ENCODE data around the gene DYNLRB1. TPM values are rescaled to one million over a fixed set of nuclear protein-coding genes. Genes with fewer than 3 reads are reported as not detected.

The DYNLRB1 gene
- total RNA-seq, 1 donor from 2014 or later = 96.8 TPM

DNA sequence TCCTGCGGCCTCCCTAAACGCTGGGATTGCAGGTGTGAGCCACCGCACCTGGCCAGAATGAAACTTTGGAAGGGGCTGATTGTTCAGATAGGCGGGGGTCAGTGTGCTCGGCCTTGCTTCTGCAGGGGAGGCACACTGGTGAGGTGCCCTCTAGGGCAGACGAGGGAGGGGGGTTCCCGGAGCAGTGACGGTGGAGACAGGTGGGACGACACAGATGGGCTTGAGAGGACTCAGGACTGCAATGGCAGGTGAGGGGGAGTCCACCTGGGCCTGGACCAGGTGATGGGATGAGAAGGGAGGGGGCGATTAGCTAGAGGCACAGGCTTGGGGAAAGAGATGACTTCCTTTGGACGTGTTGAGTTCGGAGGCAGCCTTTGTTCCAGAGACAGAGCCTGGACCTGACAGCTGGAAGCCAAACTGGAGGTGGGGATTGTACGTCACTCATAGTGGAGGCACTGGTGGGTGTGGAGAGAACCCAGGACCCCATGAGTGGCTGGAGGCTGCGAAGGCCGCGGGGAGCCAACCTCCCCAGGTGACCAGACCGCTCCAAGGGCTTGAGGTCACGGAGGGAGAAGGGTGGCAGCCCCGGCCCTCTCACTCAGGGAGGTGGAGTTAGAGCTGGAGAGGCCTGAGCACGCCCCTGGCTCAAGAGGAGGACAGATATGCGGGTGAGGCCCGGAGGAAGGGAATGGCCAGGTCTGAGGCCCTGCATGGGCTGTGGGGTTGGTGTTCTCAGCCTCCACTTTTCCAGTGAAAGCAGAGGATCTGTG is 31.8 kb downstream of the DYNLRB1 start:
- Mint-ChIP-seq H3K27ac (ENCODE audit: unreplicated experiment) (peak overlapping the region; percentile 36), H3K27me3 (ENCODE audit: unreplicated experiment) (peaks cover 5% of the 10 kb centered on the region), H3K36me3 (ENCODE audit: low read depth, unreplicated experiment) (no peaks in the 10 kb centered on the region), H3K4me1 (ENCODE audit: unreplicated experiment) (peaks cover 2% of the 10 kb centered on the region), H3K9me3 (ENCODE audit: unreplicated experiment) (no peaks in the 10 kb centered on the region), H3K4me3 (ENCODE audit: unreplicated experiment) (no peak overlapping the region)
- DNase-seq (ENCODE audit: low spot score) = no peak
- TF ChIP-seq, protein P1, sequence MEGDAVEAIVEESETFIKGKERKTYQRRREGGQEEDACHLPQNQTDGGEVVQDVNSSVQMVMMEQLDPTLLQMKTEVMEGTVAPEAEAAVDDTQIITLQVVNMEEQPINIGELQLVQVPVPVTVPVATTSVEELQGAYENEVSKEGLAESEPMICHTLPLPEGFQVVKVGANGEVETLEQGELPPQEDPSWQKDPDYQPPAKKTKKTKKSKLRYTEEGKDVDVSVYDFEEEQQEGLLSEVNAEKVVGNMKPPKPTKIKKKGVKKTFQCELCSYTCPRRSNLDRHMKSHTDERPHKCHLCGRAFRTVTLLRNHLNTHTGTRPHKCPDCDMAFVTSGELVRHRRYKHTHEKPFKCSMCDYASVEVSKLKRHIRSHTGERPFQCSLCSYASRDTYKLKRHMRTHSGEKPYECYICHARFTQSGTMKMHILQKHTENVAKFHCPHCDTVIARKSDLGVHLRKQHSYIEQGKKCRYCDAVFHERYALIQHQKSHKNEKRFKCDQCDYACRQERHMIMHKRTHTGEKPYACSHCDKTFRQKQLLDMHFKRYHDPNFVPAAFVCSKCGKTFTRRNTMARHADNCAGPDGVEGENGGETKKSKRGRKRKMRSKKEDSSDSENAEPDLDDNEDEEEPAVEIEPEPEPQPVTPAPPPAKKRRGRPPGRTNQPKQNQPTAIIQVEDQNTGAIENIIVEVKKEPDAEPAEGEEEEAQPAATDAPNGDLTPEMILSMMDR (IDR thresholded peaks at IDR 0.05; ENCODE audit: unreplicated experiment) = no peak

DNA sequence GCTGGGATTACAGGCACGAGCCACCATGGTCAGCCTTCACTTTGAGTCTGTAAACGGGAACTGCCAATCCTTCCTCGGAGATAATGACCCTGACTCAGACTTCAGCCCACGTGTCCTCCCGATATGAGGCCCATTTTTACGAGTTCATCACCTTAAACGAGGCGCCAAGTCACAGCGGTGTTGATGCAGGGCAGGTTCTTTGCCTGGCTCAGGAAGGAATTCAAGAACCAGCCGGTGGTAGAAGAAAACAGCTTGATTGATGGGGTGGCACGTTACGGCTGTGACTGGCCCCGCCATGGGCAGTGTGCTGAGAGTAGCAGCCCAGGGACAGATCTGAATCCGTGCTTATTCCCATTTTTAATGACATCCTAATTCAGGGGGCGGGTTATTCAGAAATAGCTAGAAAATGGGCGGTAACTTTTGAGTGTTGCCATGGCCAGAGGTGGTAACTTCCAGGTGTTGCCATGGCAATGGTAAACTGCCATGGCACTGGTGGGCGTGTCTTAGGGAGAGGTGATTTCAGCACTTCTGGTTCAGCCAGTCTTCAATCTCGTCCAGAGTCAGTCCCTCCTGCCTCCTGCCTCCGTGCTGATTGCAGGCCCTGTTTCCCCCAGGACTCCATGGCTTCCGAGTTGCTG is 33.2 kb downstream of the DYNLRB1 start:
- Mint-ChIP-seq H3K9me3 (ENCODE audit: unreplicated experiment) (no peaks in the 10 kb centered on the region), H3K27ac (ENCODE audit: unreplicated experiment) (no peak overlapping the region), H3K4me3 (ENCODE audit: unreplicated experiment) (no peak overlapping the region), H3K27me3 (ENCODE audit: unreplicated experiment) (peaks cover 5% of the 10 kb centered on the region), H3K4me1 (ENCODE audit: unreplicated experiment) (no peaks in the 10 kb centered on the region), H3K36me3 (ENCODE audit: low read depth, unreplicated experiment) (no peaks in the 10 kb centered on the region)
- DNase-seq (ENCODE audit: low spot score) = peak; percentile 40
- TF ChIP-seq, protein P1 (IDR thresholded peaks at IDR 0.05; ENCODE audit: unreplicated experiment) = no peak

DNA sequence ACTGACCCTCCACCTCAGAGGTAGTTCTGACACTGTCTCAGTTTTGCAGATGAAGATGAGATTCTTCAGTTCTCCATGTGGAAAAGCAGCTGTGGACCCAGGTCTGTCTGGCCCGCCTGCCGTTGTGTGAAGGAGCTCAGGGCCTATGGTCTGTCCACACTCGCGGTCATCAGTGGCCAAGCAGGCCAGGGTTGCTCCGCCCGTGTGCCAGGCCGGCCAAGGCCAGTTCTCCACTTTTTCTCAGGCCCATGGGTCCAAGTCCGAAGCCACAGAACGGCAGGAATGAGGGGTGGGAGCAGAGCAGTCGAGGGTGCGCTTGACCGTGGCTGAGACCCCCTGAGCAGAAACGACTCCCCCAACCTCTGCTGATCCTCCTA is 33.7 kb downstream of the DYNLRB1 start:
- H3K9me3 Mint-ChIP-seq (ENCODE audit: unreplicated experiment) = no peaks in the 10 kb centered on the region
- H3K27me3 Mint-ChIP-seq (ENCODE audit: unreplicated experiment) = peaks cover 5% of the 10 kb centered on the region
- H3K4me3 Mint-ChIP-seq (ENCODE audit: unreplicated experiment) = no peak overlapping the region
- no peak overlapping the region for H3K27ac Mint-ChIP-seq (ENCODE audit: unreplicated experiment)
- TF ChIP-seq, protein P1 (IDR thresholded peaks at IDR 0.05; ENCODE audit: unreplicated experiment) = no peak
- H3K36me3 Mint-ChIP-seq (ENCODE audit: low read depth, unreplicated experiment) = no peaks in the 10 kb centered on the region
- H3K4me1 Mint-ChIP-seq (ENCODE audit: unreplicated experiment) = no peaks in the 10 kb centered on the region
- no peak for DNase-seq (ENCODE audit: low spot score)

DNA sequence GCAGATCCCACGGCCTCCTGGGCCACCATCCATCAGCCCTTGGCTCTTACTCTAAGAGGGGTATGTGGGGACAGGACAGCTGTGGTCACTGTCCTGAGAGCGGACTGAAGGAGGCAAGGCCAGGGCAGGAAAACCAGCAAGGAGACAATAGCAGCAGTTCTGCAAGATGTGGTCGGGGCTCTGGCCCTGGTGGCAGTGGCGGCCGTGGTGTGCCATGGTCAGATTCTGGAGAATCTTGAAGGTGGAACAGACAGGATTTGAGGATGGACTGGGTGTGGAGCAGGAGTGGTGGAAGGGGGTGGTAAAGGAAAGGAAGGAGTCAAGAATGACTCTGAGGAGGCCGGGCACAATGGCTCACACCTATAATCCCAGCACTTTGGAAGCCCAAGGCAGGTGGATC is 36.3 kb downstream of the DYNLRB1 start:
- H3K27me3 Mint-ChIP-seq (ENCODE audit: unreplicated experiment) = peaks cover 3% of the 10 kb centered on the region
- H3K4me1 Mint-ChIP-seq (ENCODE audit: unreplicated experiment) = no peaks in the 10 kb centered on the region
- DNase-seq (ENCODE audit: low spot score) = no peak
- H3K4me3 Mint-ChIP-seq (ENCODE audit: unreplicated experiment) = no peak overlapping the region
- no peaks in the 10 kb centered on the region for H3K9me3 Mint-ChIP-seq (ENCODE audit: unreplicated experiment)
- no peak overlapping the region for H3K27ac Mint-ChIP-seq (ENCODE audit: unreplicated experiment)
- TF ChIP-seq, protein P1 (IDR thresholded peaks at IDR 0.05; ENCODE audit: unreplicated experiment) = no peak
- no peaks in the 10 kb centered on the region for H3K36me3 Mint-ChIP-seq (ENCODE audit: low read depth, unreplicated experiment)

DNA sequence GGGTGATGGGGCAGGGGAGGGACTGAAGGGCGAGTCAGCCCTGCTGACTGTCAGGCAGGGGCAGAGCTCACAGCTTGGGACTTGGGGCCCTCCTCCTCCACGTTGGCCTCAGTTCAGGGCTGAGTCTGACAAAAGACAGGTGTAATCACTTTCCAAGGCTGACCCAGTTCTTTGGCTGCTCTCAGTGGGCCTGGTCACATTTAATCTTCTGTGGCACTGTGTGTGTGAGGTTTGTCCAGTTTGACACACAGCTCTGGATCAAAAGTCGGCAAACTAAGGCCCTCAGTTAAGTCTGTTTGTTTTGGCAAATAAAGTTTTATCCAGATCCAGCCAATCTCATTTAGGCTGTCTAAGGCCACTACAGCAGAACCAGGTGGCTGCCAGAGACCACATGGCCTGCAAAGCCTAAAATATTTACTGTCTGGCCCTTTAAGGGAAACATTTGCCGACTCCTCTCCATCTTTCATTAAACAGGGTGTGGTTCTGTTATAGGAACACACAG is 37.2 kb downstream of the DYNLRB1 start:
- TF ChIP-seq, protein P1 (IDR thresholded peaks at IDR 0.05; ENCODE audit: unreplicated experiment) = no peak
- peaks cover 6% of the 10 kb centered on the region for H3K27me3 Mint-ChIP-seq (ENCODE audit: unreplicated experiment)
- no peak for DNase-seq (ENCODE audit: low spot score)
- H3K4me3 Mint-ChIP-seq (ENCODE audit: unreplicated experiment) = no peak overlapping the region
- no peak overlapping the region for H3K27ac Mint-ChIP-seq (ENCODE audit: unreplicated experiment)
- no peaks in the 10 kb centered on the region for H3K9me3 Mint-ChIP-seq (ENCODE audit: unreplicated experiment)
- H3K36me3 Mint-ChIP-seq (ENCODE audit: low read depth, unreplicated experiment) = no peaks in the 10 kb centered on the region
- peaks cover 5% of the 10 kb centered on the region for H3K4me1 Mint-ChIP-seq (ENCODE audit: unreplicated experiment)

Data from endothelial cell (in vitro differentiated cells).